Stimulated activated CD4-positive, alpha-beta T cell treated with anti-CD3 and anti-CD28 coated beads, Interleukin-15, amount 100 ng/mL, for 1 hour (primary cell): ENCODE measurements around the gene ZNF350.
A peak's percentile ranks its signal among the peaks of the same experiment; 100 is the strongest.
"Not testable (repeated sequence)": the region's sequence is repeated elsewhere in the genome, so short reads cannot be mapped to it uniquely, and the experiment has no call there.

ENCODE experiments used
- DNase-seq, 2 donors: peaks; one replicate each; pipeline ENCODE4 v3.0.0-alpha.2; 2020; ENCODE audit warnings: low read depth in 1 of 2, low spot score in 1 of 2

Gene ZNF350

GRCh38 chr19:51986309-51987291 is at the start of gene ZNF350:
TSS of gene ZNF350 (minus strand) at chr19:51986840. CDS start at chr19:51974360, 12,480 bp downstream.
- DNase-seq: peak; percentile 68

- no peak for DNase-seq
These were observed 47.5 kb upstream of the ZNF350 start for GRCh38 chr19:52034051-52034728.

- no peak for DNase-seq
These were observed 42.1 kb upstream of the ZNF350 start for GRCh38 chr19:52028780-52029123.

- DNase-seq: peak; percentile 64 to 75
These were observed 41.6 kb upstream of the ZNF350 start, which contains the start of gene ZNF614 for GRCh38 chr19:52028027-52028779. TSS of gene ZNF614 (minus strand) at chr19:52028379. CDS start at chr19:52025745, 2,634 bp downstream.

GRCh38 chr19:52026255-52026990 is 39.8 kb upstream of the ZNF350 start:
- not testable (repeated sequence) for DNase-seq

- DNase-seq: not testable (repeated sequence)
These were observed 37.8 kb upstream of the ZNF350 start for GRCh38 chr19:52024478-52024877.

- DNase-seq: no peak
These were observed 35.6 kb upstream of the ZNF350 start for GRCh38 chr19:52022193-52022592.

GRCh38 chr19:52020506-52020905 is 33.9 kb upstream of the ZNF350 start:
- DNase-seq: no peak

GRCh38 chr19:52010674-52011073 is 24.0 kb upstream of the ZNF350 start:
- DNase-seq: no peak

GRCh38 chr19:52007806-52008557 is 21.3 kb upstream of the ZNF350 start, which contains the start of gene ZNF615:
TSS of gene ZNF615 (minus strand) at chr19:52008211. CDS start at chr19:52003711, 4,500 bp downstream.
- peak; percentile 76 to 80 for DNase-seq

GRCh38 chr19:52007451-52007805 is 20.8 kb upstream of the ZNF350 start:
- no peak for DNase-seq

GRCh38 chr19:51994048-51994644 is 7.5 kb upstream of the ZNF350 start:
- no peak for DNase-seq

- DNase-seq: no peak
These were observed 6.8 kb upstream of the ZNF350 start for GRCh38 chr19:51993422-51993821.

GRCh38 chr19:51983361-51983760 is 3.3 kb downstream of the ZNF350 start:
- no peak for DNase-seq

- DNase-seq: not testable (repeated sequence)
These were observed 5.7 kb downstream of the ZNF350 start for GRCh38 chr19:51980926-51981325.

GRCh38 chr19:51980116-51980736 is 6.4 kb downstream of the ZNF350 start:
- no peak for DNase-seq

GRCh38 chr19:51978882-51979281 is 7.8 kb downstream of the ZNF350 start:
- DNase-seq: no peak

- DNase-seq: no peak
These were observed 9.3 kb downstream of the ZNF350 start for GRCh38 chr19:51977346-51977745.

- DNase-seq: no peak
These were observed 9.8 kb downstream of the ZNF350 start for GRCh38 chr19:51976852-51977251.
